ENCODE results near the gene ANKRD53. TPM values are rescaled to one million over a fixed set of nuclear protein-coding genes. Genes with fewer than 3 reads are reported as not detected.

The ANKRD53 gene
- total RNA-seq, 1 experiment from 2014 or later = 0.54 TPM

DNA sequence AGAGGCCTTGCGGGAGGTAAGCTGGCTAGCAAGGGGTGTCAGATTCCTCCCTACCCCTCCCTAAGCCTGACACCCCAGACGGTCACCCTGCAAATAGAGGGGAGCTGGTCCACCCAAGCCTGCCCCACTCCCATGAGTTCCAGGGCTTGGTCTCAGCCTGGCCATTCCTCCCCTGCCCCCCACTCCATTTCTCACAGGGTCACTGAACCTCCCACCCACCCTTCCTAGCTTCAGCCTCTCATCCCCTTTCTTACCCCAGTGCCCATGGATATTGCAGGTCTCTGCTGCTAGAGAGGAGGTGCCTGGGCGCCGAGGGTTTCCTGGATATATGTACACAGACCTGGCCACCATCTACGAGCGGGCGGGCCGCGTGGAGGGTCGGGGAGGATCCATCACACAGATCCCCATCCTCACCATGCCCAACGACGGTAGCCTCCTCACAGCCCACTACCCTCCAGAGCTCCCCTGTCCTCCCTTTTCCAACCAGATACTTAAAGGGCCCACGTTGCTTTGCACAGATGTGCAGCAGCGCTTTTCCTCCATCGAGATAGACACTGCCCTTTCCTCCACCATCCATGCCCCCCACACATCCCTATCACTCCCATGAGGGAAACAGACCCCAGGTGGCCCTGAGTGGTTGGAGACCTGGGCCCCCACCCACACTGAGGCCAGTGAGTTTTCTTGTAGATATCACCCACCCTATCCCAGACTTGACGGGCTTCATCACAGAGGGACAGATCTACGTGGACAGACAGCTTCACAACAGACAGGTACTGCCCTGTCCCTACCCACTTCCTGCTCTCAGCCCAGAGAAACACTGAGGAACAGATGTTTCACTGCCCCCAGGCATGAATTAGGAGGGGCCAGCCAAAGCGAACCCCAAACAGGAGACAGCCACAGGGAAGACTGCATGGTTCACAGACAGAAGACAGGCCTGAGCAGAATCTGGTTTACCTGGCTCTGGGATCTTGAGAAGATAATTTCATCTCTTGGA lies 15.2 kb upstream of the ANKRD53 start:
- no peak for DNase-seq (ENCODE audit: low spot score)
- in situ Hi-C loops (cut with HindIII; ENCODE audit: low sequenced_read_pairs) = no loop called here

DNA sequence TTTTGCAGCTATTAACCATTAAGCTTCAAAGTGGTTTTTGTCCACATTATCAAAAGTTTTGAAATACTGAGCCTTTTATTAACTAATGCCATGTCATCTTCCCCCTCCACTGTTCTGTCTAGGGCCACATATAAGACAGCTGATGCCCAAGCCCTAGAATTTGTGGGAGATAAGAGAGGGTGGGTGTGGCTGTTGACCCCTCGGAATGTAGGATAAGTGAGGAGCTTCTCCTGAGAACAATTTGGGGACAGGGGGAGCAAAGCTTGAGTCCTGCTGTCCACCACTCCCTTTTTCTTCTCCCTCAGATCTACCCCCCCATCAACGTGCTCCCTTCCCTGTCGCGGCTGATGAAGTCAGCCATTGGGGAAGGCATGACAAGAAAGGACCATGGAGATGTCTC lies 14.3 kb upstream of the ANKRD53 start:
- in situ Hi-C loops (cut with HindIII; ENCODE audit: low sequenced_read_pairs) = no loop called here
- no peak for DNase-seq (ENCODE audit: low spot score)

DNA sequence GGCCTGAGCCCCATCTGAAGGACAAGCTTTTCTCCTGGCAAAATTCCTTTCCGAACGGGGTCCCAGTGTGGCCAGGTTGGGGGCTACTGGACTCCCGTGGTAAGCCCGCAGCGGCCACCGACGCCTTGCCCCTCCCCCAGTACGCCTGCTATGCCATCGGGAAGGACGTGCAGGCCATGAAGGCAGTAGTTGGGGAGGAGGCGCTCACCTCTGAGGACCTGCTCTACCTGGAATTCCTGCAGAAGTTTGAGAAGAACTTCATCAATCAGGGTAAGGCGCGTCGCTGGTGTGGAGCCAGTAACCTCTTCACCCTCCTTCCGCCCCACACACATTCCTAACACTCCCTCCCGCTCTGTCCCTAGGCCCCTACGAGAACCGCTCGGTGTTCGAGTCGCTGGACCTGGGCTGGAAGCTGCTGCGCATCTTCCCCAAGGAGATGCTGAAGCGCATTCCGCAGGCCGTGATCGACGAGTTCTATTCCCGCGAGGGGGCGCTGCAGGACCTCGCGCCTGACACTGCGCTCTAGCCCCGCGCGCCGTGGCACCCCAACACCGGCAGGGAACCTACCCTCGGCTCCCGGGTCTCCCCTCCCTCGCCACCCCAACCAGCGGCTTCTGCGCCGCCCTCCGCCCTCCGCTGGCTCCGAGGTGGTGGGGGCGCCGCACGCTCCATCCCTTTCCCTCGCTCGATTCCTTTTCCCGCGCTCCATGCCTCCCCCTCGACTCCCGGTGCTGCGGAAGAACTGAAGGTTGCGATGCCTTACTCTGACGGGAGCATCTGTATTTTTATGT lies 13.6 kb upstream of the ANKRD53 start:
- in situ Hi-C loops (cut with HindIII; ENCODE audit: low sequenced_read_pairs) = no loop called here
- peak; percentile 74 for DNase-seq (ENCODE audit: low spot score)

GRCh38 chr2:70965506-70965905 lies 12.9 kb upstream of the ANKRD53 start:
- in situ Hi-C loops (cut with HindIII; ENCODE audit: low sequenced_read_pairs) = no loop called here
- DNase-seq (ENCODE audit: low spot score) = no peak

GRCh38 chr2:70966681-70967080 lies 11.7 kb upstream of the ANKRD53 start:
- in situ Hi-C loops (cut with HindIII; ENCODE audit: low sequenced_read_pairs) = no loop called here

GRCh38 chr2:70967189-70967588 lies 11.2 kb upstream of the ANKRD53 start:
- in situ Hi-C loops (cut with HindIII; ENCODE audit: low sequenced_read_pairs) = no loop called here
- DNase-seq (ENCODE audit: low spot score) = no peak

More at GRCh38 chr2:70966681-70967080, 11.7 kb upstream of the ANKRD53 start:
- no peak for DNase-seq (ENCODE audit: low spot score)

GRCh38 chr2:70974592-70974991 lies 3.8 kb upstream of the ANKRD53 start:
- in situ Hi-C loops (cut with HindIII; ENCODE audit: low sequenced_read_pairs) = no loop called here
- no peak for DNase-seq (ENCODE audit: low spot score)

DNA sequence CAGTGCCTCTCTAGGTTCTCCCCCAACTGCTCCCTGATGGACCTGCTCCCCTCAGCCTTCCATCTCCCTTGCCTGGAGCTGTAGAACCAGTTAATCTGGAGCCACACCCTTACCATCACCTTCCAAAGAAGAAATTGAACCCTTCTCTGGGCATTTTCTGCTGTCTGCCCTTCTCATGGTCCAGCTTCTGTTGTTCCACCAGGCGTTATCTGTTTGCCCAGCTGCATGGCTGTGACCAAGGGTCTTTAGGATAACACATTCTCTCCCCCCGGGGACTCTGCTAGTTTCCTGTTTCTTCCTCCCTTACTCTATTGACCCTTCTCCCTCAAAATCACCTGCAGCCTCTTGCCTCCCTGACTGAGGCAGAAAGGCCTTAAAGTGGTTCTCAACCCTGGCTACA lies 3.2 kb upstream of the ANKRD53 start:
- DNase-seq (ENCODE audit: low spot score) = no peak
- in situ Hi-C loops (cut with HindIII; ENCODE audit: low sequenced_read_pairs) = no loop called here

DNA sequence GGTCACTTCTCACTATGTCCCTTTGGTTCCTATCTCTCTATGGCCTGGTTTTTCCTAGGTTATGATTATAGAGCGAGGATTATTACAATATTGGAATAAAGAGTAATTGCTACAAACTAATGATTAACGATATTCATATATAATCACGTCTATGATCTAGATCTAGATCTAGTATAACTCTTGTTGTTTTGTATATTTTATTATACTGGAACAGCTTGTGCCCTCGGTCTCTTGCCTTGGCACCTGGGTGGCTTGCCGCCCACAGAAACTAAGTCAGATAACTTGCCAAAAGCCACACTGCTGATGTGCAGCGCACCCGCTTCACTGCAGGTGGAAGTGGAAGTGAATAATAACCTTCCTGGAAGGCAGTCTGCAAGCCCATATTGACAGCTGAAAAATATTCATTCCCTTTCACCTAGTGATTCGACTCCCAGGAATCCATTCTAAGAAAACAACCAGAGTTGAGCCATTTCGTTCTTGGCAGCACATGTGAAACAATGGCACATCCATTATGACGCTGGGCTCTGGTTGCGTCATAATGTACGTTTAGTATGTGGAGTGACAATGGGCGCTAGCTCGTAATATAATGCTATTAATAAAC lies 725 bp upstream of the ANKRD53 start:
- DNase-seq (ENCODE audit: low spot score) = peak; percentile 35
- in situ Hi-C loops (cut with HindIII; ENCODE audit: low sequenced_read_pairs) = no loop called here

DNA sequence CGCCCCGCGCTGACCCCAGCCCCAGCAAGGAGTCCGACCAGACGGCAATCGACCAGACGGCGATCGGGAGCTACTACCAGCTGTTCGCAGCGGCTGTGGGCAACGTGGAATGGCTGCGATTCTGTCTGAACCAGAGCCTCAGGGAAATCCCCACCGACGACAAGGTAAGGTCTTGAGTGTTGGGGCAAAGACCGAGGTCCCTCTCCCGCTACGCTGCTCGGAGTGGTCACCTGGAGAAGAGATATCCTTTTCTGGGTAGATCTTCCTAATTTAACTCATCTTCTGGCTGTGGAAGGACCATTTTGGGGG lies 704 bp downstream of the ANKRD53 start:
- no peak for DNase-seq (ENCODE audit: low spot score)
- in situ Hi-C loops (cut with HindIII; ENCODE audit: low sequenced_read_pairs) = no loop called here

DNA sequence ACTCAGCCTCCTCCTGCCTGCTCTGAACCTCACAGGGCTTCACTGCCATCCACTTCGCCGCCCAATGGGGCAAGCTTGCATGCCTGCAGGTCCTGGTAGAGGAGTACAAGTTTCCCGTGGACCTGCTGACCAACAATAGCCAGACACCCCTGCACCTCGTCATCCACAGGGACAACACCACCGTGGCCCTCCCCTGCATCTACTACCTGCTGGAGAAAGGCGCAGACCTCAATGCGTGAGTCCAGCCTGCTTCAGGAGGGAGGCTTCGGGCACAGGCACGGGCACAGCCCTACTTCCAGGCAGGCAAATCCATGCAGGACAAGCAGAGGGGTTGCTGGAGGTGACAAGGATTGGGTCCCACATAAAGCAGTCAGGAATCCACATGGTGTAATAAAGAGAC lies 1.2 kb downstream of the ANKRD53 start:
- in situ Hi-C loops (cut with HindIII; ENCODE audit: low sequenced_read_pairs) = no loop called here
- DNase-seq (ENCODE audit: low spot score) = no peak

- in situ Hi-C loops (cut with HindIII; ENCODE audit: low sequenced_read_pairs) = no loop called here
- DNase-seq (ENCODE audit: low spot score) = no peak
These were observed 3.0 kb downstream of the ANKRD53 start for GRCh38 chr2:70981421-70981820.

DNA sequence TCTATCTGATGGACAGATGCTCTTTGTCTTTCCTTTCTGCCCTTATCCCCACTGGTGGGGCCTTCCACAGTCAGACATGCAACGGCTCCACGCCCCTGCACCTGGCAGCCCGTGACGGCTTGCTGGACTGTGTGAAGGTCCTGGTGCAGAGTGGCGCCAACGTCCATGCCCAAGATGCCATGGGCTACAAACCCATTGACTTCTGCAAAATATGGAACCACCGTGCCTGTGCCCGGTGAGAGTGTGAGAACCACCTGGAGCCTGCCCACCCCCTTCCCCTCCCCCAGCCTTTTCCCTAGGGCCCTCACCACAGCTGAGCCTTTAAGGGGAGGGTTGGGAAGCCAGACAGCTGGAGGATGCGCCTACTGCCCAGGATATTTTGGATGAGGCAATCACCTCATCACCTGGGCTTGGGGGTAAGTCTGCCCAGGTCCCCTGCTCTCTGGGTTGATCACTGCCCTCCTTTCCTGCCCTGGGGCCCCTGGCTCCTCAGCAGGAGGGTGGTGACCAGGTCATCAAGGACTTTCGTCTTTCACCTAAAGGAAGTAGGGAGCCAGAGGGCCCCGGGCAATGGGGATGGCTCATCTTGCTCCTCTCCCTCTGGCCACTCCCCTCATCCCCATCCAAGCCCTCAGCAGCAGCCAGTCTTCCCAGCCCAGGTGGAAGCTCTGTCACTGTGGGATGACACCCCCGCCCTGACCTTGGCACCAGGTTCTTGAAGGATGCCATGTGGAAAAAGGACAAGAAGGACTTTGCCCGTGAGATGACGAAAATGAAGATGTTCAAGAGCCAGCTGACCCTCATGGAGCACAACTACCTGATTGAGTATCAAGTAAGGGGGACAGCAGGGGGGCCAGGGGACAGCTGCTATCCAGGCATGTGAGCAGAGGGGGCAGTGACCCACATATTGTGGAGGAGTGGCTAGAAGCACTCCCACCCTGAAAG lies 3.7 kb downstream of the ANKRD53 start:
- in situ Hi-C loops (cut with HindIII; ENCODE audit: low sequenced_read_pairs) = no loop called here
- DNase-seq (ENCODE audit: low spot score) = no peak

- DNase-seq (ENCODE audit: low spot score) = no peak
- in situ Hi-C loops (cut with HindIII; ENCODE audit: low sequenced_read_pairs) = no loop called here
These were observed 4.5 kb downstream of the ANKRD53 start for GRCh38 chr2:70982971-70983370.

DNA sequence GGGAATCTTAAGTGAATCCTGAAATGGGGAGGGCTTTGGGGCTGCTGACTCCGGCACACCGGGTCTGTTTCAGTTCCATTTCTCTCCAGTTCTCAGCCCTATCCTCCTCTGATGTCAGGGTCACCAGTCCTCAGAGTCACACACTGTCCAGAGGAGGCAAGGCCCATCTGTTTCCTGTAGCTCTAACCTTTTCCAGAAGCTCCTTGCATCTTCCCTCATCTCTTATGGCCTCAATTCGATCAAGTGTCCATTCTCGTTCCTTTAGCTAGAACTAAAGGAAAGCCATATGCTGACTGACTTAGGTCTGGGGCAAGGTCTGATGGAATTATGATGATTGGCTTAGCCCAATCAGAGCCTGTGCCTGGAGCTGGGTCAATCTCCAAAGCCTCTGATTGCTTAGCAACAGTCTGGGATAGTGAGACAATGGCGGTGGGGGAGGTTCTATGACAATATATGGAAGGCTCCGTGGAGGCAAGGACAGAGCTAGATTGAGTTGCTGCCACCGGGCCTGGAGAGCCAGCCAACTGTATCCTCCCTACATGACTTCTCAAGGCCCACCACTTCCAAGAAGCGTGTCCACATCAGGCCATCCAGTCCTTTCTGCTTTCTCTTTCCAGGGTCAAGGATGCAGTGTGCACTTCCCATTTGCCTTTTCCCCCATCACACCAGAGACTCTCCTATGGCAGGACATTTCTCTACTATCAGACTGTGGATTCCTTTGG lies 5.2 kb downstream of the ANKRD53 start:
- DNase-seq (ENCODE audit: low spot score) = no peak
- in situ Hi-C loops (cut with HindIII; ENCODE audit: low sequenced_read_pairs) = no loop called here

- in situ Hi-C loops (cut with HindIII; ENCODE audit: low sequenced_read_pairs) = no loop called here
- DNase-seq (ENCODE audit: low spot score) = no peak
These were observed 5.8 kb downstream of the ANKRD53 start for GRCh38 chr2:70984228-70984575.

GRCh38 chr2:70984576-70985282 lies 6.3 kb downstream of the ANKRD53 start:
- peak; percentile 51 for DNase-seq (ENCODE audit: low spot score)
- in situ Hi-C loops (cut with HindIII; ENCODE audit: low sequenced_read_pairs) = no loop called here

- in situ Hi-C loops (cut with HindIII; ENCODE audit: low sequenced_read_pairs) = no loop called here
- no peak for DNase-seq (ENCODE audit: low spot score)
These were observed 6.9 kb downstream of the ANKRD53 start for GRCh38 chr2:70985283-70985688.

Measured in G401 (cell line).